Stimulated activated CD8-positive, alpha-beta memory T cell treated with anti-CD3 and anti-CD28 coated beads, Interleukin-15, amount 100 ng/mL, for 48 hours (primary cell): ENCODE data around the gene DNAJC9.
"Not testable (repeated sequence)": the region's sequence is repeated elsewhere in the genome, so short reads cannot be mapped to it uniquely, and the experiment has no call there.

Experiments
- DNase-seq, 2 donors: peaks; one replicate each; pipeline ENCODE4 v3.0.0-alpha.2; 2020; ENCODE audit warnings: low read depth in 2 of 2

Gene DNAJC9

GRCh38 chr10:73246646-73247508, at the start of gene DNAJC9:
TSS of gene DNAJC9 (minus strand) at chr10:73247255. CDS start at chr10:73247189, 66 bp downstream.
- DNase-seq, result peak; percentile 93 to 95

GRCh38 chr10:73293461-73293860, 46.4 kb upstream of the DNAJC9 start:
- DNase-seq, result no peak

- no peak for DNase-seq
Measured at GRCh38 chr10:73289958-73290357, 42.9 kb upstream of the DNAJC9 start.

GRCh38 chr10:73287441-73287840, 40.4 kb upstream of the DNAJC9 start:
- no peak for DNase-seq

GRCh38 chr10:73281097-73281496, 34.0 kb upstream of the DNAJC9 start:
- DNase-seq, result no peak

GRCh38 chr10:73264423-73264822, 17.4 kb upstream of the DNAJC9 start:
- no peak for DNase-seq

GRCh38 chr10:73263693-73264347, 16.8 kb upstream of the DNAJC9 start:
- DNase-seq, result no peak

- DNase-seq, result no peak
Measured at GRCh38 chr10:73262880-73263555, 16.0 kb upstream of the DNAJC9 start.

GRCh38 chr10:73262105-73262730, 15.2 kb upstream of the DNAJC9 start:
- DNase-seq, result no peak

GRCh38 chr10:73261362-73261995, 14.4 kb upstream of the DNAJC9 start:
- DNase-seq, result no peak

- DNase-seq, result not testable (repeated sequence)
Measured at GRCh38 chr10:73258612-73259011, 11.6 kb upstream of the DNAJC9 start.

GRCh38 chr10:73253225-73253555, 6.1 kb upstream of the DNAJC9 start:
- DNase-seq, result no peak

GRCh38 chr10:73252445-73253224, 5.6 kb upstream of the DNAJC9 start, which contains the start of gene MRPS16:
TSS of gene MRPS16 (minus strand) at chr10:73252644. CDS start at chr10:73252482, 162 bp downstream.
- DNase-seq, result peak; percentile 86 to 87

GRCh38 chr10:73251683-73252444, 4.8 kb upstream of the DNAJC9 start:
- no peak for DNase-seq

GRCh38 chr10:73248259-73248724, 1.2 kb upstream of the DNAJC9 start:
- no peak for DNase-seq

- DNase-seq, result no peak
Measured at GRCh38 chr10:73247509-73248258, 629 bp upstream of the DNAJC9 start.

GRCh38 chr10:73246322-73246645, 771 bp downstream of the DNAJC9 start:
- no peak for DNase-seq

GRCh38 chr10:73244866-73245477, 2.1 kb downstream of the DNAJC9 start:
- no peak for DNase-seq

- DNase-seq, result no peak
Measured at GRCh38 chr10:73239908-73240307, 7.1 kb downstream of the DNAJC9 start.
